Activated CD4-positive, alpha-beta memory T cell treated with anti-CD3 and anti-CD28 coated beads, Interleukin-2, amount 10 ng/mL, durations not matched to agents 7 days and 5 days (primary cell): ENCODE results near the gene VPS26C. TPM values are rescaled to one million over a fixed set of nuclear protein-coding genes. Genes with fewer than 3 reads are reported as not detected.
A peak's percentile ranks its signal among the peaks of the same experiment; 100 is the strongest.
"Not testable (repeated sequence)": the region's sequence is repeated elsewhere in the genome, so short reads cannot be mapped to it uniquely, and the experiment has no call there.

Source experiments
- CTCF ChIA-PET: fragments of 350-600 bp; sonication (Branson Sonifier 250); formaldehyde crosslinking; loops from one replicate; lab custom pipeline; 2021; ENCODE audit warnings: antibody characterized with exemption, inconsistent platforms; lab: Charles Lee
- POLR2A ChIA-PET: fragments of 350-600 bp; sonication (Branson Sonifier 250); formaldehyde crosslinking; loops from one replicate; lab custom pipeline; 2021; ENCODE audit warnings: antibody characterized with exemption; lab: Charles Lee
- DNase-seq: peaks from one replicate; pipeline ENCODE4 v3.0.0-alpha.2; 2020
- H3K27ac Mint-ChIP-seq: one replicate; pipeline ENCODE4 v1.8.0; 2021; ENCODE audit warnings: mild to moderate bottlenecking, mixed read lengths
- H3K27me3 Mint-ChIP-seq: one replicate; pipeline ENCODE4 v1.8.0; 2021; ENCODE audit warnings: mixed read lengths
- H3K36me3 Mint-ChIP-seq: one replicate; pipeline ENCODE4 v1.8.0; 2021; ENCODE audit warnings: low read depth, mixed read lengths
- H3K4me1 Mint-ChIP-seq: one replicate; pipeline ENCODE4 v1.8.0; 2021; ENCODE audit warnings: mixed read lengths
- H3K4me3 Mint-ChIP-seq: one replicate; pipeline ENCODE4 v1.8.0; 2021; ENCODE audit warnings: mild to moderate bottlenecking, mixed read lengths
- H3K9me3 Mint-ChIP-seq: one replicate; pipeline ENCODE4 v1.8.0; 2021; ENCODE audit warnings: mixed read lengths
- total RNA-seq, 2 experiments: library from RNA; stranded (reverse); gene quantifications; one replicate each; pipeline ENCODE4 v1.2.3, GENCODE V29; 2021

Gene VPS26C
- 10 to 100 TPM; 70.7 to 73.1 TPM for total RNA-seq

- no peaks in the 10 kb centered on the region for H3K27me3 Mint-ChIP-seq
- peak within 1 kb of the TSS; percentile 95 for H3K4me3 Mint-ChIP-seq
- ChIA-PET POLR2A (interaction anchor here (0.6 to 5.2 kb wide), 27 partner anchors 10 to 296 kb away, joined by 3 to 95 read pairs (median 4); partner anchors contain the start of gene DYRK1A), CTCF (interaction anchor here (1.0 to 3.0 kb wide), 10 partner anchors 10 to 297 kb away, joined by 3 to 18 read pairs (median 7); partner anchors contain the start of gene DYRK1A)
- H3K27ac Mint-ChIP-seq, result peak within 1 kb of the TSS; percentile 98
- peaks cover 48% of the 10 kb centered on the region for H3K4me1 Mint-ChIP-seq
- DNase-seq, result peak; percentile 99
- H3K36me3 Mint-ChIP-seq, result peaks cover 27% of the 10 kb centered on the region
- H3K9me3 Mint-ChIP-seq, result no peaks in the 10 kb centered on the region
Observed at GRCh38 chr21:37267269-37268185, at the start of gene VPS26C. Gene VPS26C (minus strand): TSS chr21:37267334. CDS start chr21:37267294, 40 bp downstream.

- H3K36me3 Mint-ChIP-seq, CTCF ChIA-PET, POLR2A ChIA-PET, DNase-seq, H3K4me1 Mint-ChIP-seq, H3K9me3 Mint-ChIP-seq, H3K27ac Mint-ChIP-seq, H3K4me3 Mint-ChIP-seq: not testable (repeated sequence)
- peaks cover 17% of the 10 kb centered on the region for H3K27me3 Mint-ChIP-seq
Observed at GRCh38 chr21:37316072-37316471, 48.9 kb upstream of the VPS26C start.

GRCh38 chr21:37300114-37300751, 33.1 kb upstream of the VPS26C start:
- peaks cover 5% of the 10 kb centered on the region for H3K27me3 Mint-ChIP-seq
- no peaks in the 10 kb centered on the region for H3K36me3 Mint-ChIP-seq
- H3K27ac Mint-ChIP-seq, result no peak overlapping the region
- H3K9me3 Mint-ChIP-seq, result no peaks in the 10 kb centered on the region
- POLR2A ChIA-PET, result no interaction called here
- DNase-seq, result no peak
- H3K4me3 Mint-ChIP-seq, result no peak overlapping the region
- H3K4me1 Mint-ChIP-seq, result no peaks in the 10 kb centered on the region
- CTCF ChIA-PET, result interaction anchor here (0.6 kb wide), 1 partner anchor 52 kb away, joined by 3 read pairs; no protein-coding TSS in a partner anchor

- Mint-ChIP-seq H3K4me3 (no peak overlapping the region), H3K36me3 (no peaks in the 10 kb centered on the region), H3K27ac (no peak overlapping the region), H3K4me1 (no peaks in the 10 kb centered on the region), H3K9me3 (no peaks in the 10 kb centered on the region), H3K27me3 (peaks cover 18% of the 10 kb centered on the region)
- ChIA-PET CTCF (no interaction called here), POLR2A (no interaction called here)
- no peak for DNase-seq
Observed at GRCh38 chr21:37297364-37297763, 30.2 kb upstream of the VPS26C start.

- CTCF ChIA-PET, result no interaction called here
- POLR2A ChIA-PET, result no interaction called here
- Mint-ChIP-seq H3K9me3 (no peaks in the 10 kb centered on the region), H3K27ac (no peak overlapping the region), H3K27me3 (peaks cover 19% of the 10 kb centered on the region), H3K36me3 (no peaks in the 10 kb centered on the region), H3K4me3 (no peak overlapping the region), H3K4me1 (no peaks in the 10 kb centered on the region)
- DNase-seq, result no peak
Observed at GRCh38 chr21:37294679-37295078, 27.5 kb upstream of the VPS26C start.

GRCh38 chr21:37292941-37293340, 25.8 kb upstream of the VPS26C start:
- ChIA-PET POLR2A (no interaction called here), CTCF (no interaction called here)
- Mint-ChIP-seq H3K36me3 (no peaks in the 10 kb centered on the region), H3K9me3 (no peaks in the 10 kb centered on the region), H3K4me3 (no peak overlapping the region), H3K27ac (no peak overlapping the region), H3K27me3 (peaks cover 19% of the 10 kb centered on the region), H3K4me1 (no peaks in the 10 kb centered on the region)
- no peak for DNase-seq

- ChIA-PET CTCF (no interaction called here), POLR2A (no interaction called here)
- Mint-ChIP-seq H3K36me3 (no peaks in the 10 kb centered on the region), H3K4me1 (no peaks in the 10 kb centered on the region), H3K27me3 (peaks cover 19% of the 10 kb centered on the region), H3K4me3 (no peak overlapping the region), H3K9me3 (no peaks in the 10 kb centered on the region), H3K27ac (no peak overlapping the region)
- DNase-seq, result no peak
Observed at GRCh38 chr21:37292041-37292440, 24.9 kb upstream of the VPS26C start.

- H3K9me3 Mint-ChIP-seq, H3K27me3 Mint-ChIP-seq, H3K4me1 Mint-ChIP-seq, CTCF ChIA-PET, H3K27ac Mint-ChIP-seq, H3K36me3 Mint-ChIP-seq, H3K4me3 Mint-ChIP-seq, POLR2A ChIA-PET, DNase-seq: not testable (repeated sequence)
Observed at GRCh38 chr21:37283191-37283710, 16.1 kb upstream of the VPS26C start.

GRCh38 chr21:37282602-37283001, 15.5 kb upstream of the VPS26C start:
- CTCF ChIA-PET, H3K27me3 Mint-ChIP-seq, H3K4me1 Mint-ChIP-seq, H3K36me3 Mint-ChIP-seq, H3K9me3 Mint-ChIP-seq: not testable (repeated sequence)
- peak; percentile 31 for DNase-seq
- peak overlapping the region; percentile 70 for H3K4me3 Mint-ChIP-seq
- H3K27ac Mint-ChIP-seq, result peak overlapping the region; percentile 69
- POLR2A ChIA-PET, result interaction anchor here (1.5 kb wide), 1 partner anchor 14 kb away, joined by 3 read pairs; no protein-coding TSS in a partner anchor

GRCh38 chr21:37281993-37282392, 14.9 kb upstream of the VPS26C start:
- no peak for DNase-seq
- Mint-ChIP-seq H3K4me1 (peaks cover 2% of the 10 kb centered on the region), H3K27me3 (peaks cover 4% of the 10 kb centered on the region), H3K36me3 (no peaks in the 10 kb centered on the region), H3K4me3 (peak overlapping the region; percentile 70), H3K27ac (peak overlapping the region; percentile 69), H3K9me3 (no peaks in the 10 kb centered on the region)
- ChIA-PET CTCF (no interaction called here), POLR2A (interaction anchor here (1.1 to 1.5 kb wide), 2 partner anchors 14 to 86 kb away, joined by 3 to 4 read pairs; no protein-coding TSS in a partner anchor)

- H3K4me3 Mint-ChIP-seq, result no peak overlapping the region
- CTCF ChIA-PET, result interaction anchor here (0.6 kb wide), 1 partner anchor 15 kb away, joined by 3 read pairs; no protein-coding TSS in a partner anchor
Observed at GRCh38 chr21:37281579-37281978, 14.4 kb upstream of the VPS26C start.

GRCh38 chr21:37279271-37279670, 12.1 kb upstream of the VPS26C start:
- H3K36me3 Mint-ChIP-seq, H3K4me1 Mint-ChIP-seq, H3K27ac Mint-ChIP-seq, H3K4me3 Mint-ChIP-seq, H3K9me3 Mint-ChIP-seq, CTCF ChIA-PET, DNase-seq, POLR2A ChIA-PET, H3K27me3 Mint-ChIP-seq: not testable (repeated sequence)

More at GRCh38 chr21:37281579-37281978, 14.4 kb upstream of the VPS26C start:
- POLR2A ChIA-PET, result interaction anchor here (1.1 to 1.5 kb wide), 2 partner anchors 13 to 87 kb away, joined by 3 to 4 read pairs; no protein-coding TSS in a partner anchor
- Mint-ChIP-seq H3K4me1 (peaks cover 2% of the 10 kb centered on the region), H3K27me3 (peaks cover 4% of the 10 kb centered on the region), H3K36me3 (no peaks in the 10 kb centered on the region), H3K27ac (no peak overlapping the region), H3K9me3 (no peaks in the 10 kb centered on the region)
- no peak for DNase-seq

GRCh38 chr21:37278199-37278598, 11.1 kb upstream of the VPS26C start:
- DNase-seq, result no peak
- Mint-ChIP-seq H3K4me3 (no peak overlapping the region), H3K4me1 (peaks cover 2% of the 10 kb centered on the region), H3K9me3 (no peaks in the 10 kb centered on the region), H3K27ac (no peak overlapping the region), H3K36me3 (no peaks in the 10 kb centered on the region), H3K27me3 (peaks cover 9% of the 10 kb centered on the region)
- ChIA-PET CTCF (no interaction called here), POLR2A (no interaction called here)
